ENCODE results near the gene PRR14L.
A peak's percentile ranks its signal among the peaks of the same experiment; 100 is the strongest.
"Not testable (repeated sequence)": the region's sequence is repeated elsewhere in the genome, so short reads cannot be mapped to it uniquely, and the experiment has no call there.

Gene PRR14L

DNA sequence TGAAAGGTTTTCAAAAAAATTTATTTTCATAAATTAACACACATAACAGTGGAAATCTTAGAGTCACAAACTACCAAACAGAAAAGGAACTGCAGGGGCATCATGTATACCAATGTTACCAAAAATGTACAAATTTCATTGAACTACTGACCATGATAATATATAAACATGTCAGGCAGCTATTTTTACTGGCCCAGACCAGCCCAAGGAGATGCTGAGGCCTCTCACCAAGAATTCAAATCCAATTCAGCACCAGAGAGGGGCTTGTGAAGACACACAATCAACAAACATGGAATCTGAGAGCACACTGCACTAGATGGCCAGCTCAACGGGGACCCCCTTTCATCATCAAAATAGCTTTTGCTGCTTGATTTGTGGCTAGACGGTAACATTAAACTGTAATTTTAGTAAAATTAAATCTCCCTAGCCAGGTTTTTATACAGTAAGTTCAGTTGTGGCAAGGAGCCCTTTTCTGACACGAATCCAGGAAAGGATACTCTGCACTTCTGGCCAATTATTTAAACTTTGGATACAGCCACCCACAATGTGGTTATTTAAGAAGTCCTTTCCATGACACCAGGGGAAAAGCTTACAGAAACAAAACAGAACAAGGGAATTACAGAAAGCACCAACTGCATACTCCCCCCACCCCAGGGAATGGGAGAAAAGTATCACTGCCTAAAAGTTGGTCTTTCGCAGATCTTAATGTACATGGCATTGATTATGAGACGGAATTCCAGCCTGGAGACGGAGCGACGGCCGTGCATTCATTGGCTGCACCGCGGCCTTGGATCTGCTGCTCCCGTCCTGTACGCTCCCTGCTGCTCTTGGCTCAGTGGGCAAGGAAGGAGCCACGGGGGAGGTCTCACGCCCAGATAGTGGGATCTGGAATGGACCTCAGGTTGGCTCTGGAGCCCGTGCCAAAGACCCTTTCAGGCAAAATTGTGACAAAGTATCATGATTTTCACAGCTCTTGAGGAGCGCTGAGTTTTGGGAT lies 68.3 kb downstream of the PRR14L start:
- no peak for DNase-seq

DNA sequence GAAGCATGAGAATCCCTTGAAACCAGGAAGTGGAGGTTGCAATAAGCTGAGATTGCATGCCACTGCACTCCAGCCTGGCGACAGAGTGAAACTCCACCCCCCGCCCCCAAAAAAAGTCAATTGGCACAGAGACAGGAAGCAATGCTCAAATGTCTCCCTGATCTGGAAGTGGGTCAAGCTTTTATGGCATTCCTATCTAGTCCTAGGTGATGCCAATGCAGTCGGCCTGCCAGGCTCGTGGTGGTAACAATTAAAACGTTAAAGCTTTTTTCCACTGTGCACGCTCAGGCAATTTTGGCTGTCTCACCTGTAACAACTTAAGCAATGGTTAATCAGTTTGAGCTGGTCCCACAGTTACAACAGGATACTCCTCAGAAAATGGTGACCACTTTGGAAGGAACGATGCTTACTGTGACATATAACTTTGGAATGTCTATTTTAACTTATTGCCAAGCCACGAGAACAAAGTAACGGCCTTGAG lies 69.0 kb downstream of the PRR14L start:
- DNase-seq: no peak

DNA sequence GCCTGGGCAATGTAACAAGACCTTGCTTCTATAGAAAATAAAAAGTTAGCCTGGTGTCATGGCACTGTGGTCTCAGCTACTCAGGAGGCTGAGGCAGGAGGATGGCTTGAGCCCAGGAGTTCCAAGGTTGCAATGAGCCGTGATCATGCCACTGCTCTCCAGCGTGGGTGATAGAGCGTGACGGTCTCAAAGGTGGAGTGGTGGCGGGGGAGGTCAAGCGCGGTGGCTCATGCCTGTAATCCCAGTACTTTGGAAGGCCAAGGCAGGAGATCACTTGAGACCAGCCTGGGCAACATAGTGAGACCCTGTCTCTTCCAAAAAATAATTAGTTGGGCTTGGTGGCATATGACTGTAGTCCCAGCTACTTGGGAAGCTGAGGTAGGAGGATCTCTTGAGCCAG lies 71.2 kb downstream of the PRR14L start:
- no peak for DNase-seq

DNA sequence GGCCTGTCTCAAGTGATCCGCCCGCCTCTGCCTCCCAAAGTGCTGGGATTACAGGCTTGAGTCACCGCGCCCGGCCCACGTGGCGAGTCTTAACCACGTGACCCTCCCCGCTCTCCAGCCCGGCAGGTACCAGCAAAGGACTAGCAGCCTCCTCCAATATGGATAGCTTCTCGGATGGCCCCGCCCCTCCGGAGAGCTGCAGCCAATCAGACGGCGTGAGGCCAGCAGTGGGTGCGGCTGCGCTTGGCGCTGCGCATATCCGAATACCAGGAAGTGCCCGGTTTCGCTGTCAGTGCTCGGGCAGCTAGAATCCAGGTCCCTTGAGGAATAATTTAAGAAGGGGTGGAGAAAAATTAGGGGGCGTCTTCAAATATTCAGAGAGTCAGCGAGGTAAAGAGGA lies 73.2 kb downstream of the PRR14L start:
- no peak for DNase-seq

DNA sequence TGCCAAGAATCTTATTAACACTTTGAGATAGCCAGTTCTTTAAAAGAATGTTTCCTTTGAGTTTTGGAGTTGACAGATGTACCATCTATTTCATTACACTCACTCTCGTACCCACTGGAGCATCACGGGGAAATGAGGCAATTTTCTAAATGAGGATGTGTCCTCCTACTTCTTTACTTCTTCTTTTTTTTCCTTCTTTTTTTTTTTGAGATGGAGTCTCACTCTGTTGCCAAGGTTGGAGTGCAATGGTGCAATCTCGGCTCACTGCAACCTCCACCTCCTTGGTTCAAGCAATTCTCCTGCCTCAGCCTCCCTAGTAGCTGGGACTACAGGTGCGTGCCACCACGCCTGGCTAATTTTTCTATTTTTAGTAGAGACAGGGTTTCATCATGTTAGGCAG lies 75.7 kb downstream of the PRR14L start:
- not testable (repeated sequence) for DNase-seq

DNA sequence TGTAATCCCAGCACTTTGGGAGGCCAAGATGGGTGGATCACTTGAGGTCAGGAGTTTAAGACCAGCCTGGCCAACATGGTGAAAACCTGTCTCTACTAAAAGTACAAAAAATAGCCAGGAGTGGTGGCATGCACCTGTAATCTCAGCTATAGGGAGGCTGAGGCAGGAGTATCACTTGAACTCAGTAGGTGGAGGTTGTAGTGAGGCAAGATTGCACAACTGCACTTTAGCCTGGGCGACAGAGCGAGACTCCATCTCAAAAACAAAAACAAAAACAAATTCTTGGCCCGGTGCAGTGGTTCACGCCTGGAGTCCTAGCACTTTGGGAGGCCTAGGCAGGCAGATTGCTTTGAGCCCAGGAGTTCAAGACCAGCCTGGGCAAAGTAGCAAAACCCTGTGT lies 81.1 kb downstream of the PRR14L start:
- not testable (repeated sequence) for DNase-seq

DNA sequence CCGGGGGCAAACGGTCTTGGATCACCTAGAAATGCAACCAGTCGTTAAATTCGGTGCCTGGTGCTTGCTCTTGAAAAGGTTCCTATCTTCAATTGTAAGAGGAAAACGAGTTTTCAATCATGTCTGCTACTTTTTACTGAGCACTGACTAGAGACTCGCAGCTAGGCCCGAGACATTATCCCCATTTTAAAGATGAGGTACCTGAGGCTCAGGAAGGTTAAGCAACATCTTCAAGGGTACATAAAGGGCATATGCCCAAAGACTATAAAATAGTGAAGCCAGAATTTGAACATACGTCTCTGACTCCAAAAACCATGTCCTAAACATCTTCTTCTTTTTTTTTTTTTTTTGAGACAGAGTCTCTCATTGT lies 87.3 kb downstream of the PRR14L start:
- DNase-seq: no peak

DNA sequence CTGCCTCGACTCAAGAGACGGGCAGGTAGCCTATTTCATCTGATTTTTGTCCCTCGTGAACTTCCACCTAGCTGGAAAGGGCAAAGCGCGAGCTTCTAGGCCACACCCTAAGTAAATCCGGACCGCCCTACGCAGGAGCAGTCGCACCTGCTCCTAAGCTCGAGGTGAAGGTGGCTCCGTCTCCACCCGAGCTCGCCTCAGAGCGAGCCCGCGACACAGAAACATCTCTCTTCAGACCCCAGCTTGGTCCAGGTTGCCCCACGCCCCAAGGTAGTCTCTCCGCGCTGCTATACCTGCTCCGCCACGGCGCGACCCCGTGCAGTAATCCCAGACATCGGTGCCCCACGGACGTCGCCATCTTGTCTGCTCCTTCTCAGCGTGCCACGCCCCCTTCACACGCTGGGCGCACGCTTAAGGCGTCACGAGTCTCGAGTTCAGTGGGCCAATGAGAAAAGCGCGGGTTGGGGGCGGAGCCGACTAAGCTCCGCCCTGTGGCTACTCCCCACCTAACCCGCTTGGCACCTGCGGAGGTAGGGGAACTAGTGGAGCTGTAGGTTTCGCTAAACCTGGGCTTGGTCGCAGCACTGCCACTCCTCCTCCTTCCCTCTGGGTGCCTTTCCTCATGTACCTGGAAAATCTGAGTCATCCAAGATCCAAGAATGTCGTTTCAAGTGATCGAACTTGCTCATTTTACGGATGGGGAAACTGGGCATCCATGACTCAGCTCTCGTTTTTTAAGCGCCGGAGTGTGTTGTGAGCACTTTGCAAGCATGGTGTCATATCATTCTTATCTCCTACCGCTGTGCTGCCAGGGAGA lies 87.9 kb downstream of the PRR14L start, which contains the start of gene PISD:
Gene PISD, minus strand, starts transcription at position 365 of the 817 bp plus-strand sequence. Its CDS starts 7 bp downstream, at position 358.
- DNase-seq: peak; percentile 49

DNA sequence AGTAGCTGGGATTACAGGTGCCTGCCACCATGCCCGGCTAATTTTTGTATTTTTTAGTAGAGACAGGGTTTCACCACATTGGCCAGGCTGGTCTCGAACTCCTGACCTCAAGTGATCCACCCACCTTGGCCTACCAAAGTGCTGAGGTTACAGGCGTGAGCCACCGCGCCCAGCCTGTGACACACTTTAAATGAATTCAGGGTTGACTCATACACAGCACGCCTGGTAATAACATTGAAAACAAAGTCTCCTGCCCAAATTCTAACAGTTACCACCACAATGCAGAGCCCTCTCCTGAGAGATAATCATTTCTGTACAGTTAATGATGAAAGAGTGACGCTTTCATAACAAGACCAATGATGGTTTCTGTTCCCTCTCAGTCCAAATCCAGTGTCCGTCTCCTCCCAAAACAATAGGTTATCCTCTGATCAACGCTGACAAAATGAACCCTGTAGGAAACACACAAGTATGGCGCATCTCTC lies 89.0 kb downstream of the PRR14L start:
- not testable (repeated sequence) for DNase-seq

DNA sequence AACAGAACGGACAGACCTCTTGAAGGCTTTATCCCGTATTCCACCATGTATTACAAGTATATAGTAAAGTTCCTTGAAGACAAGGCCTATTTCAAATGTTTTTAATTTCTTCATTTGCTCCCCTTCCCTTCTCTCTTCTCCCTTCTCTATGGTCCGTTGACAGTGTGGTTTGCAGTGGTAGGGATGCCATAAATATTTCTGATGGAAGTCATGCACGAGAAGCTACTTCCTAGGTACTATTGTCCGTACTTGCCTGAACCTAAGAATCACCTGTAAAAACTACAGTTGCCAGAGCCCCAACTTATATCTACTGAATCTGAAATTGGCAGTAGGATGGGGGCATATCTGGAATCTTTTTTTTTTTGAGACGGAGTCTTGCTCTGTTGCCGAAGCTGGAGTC lies 90.7 kb downstream of the PRR14L start:
- DNase-seq: no peak

DNA sequence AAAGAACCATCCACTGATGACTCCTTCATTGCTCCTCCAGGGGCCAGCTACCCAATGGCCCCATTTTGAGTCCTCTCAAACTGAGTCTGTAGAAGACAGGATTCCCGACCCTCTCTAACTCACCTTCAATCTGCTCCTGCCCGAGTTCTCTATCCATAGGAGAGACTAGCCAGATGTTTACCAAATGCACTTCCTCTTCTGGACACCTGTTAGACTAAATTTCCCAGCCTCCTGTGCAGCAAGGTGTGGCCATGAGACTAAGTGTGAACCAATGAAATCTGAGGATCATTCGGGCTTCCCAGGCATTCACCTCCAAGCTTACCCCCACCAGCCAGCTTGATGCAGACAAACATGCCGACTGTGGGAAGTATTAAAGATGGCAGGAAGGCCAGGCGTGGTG lies 95.5 kb downstream of the PRR14L start:
- no peak for DNase-seq

DNA sequence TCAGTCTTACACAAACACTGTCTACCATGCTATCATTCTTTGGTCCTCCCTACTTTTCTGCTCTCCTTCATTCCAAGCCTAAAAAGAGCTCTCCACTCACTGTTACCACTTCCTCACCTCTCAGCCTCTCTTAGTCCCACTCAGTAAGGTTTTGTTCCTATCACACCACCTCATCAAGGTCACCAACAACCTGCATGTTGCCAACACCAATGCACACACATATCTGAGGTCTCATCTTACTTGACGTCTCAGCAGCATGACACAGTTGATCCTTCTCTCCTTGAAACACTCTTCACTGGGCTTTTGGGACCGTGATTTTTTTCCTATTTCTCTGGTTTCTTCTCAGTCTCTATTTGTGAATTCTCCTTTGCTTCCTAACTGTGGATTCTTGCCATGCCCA lies 96.0 kb downstream of the PRR14L start:
- DNase-seq: no peak

DNA sequence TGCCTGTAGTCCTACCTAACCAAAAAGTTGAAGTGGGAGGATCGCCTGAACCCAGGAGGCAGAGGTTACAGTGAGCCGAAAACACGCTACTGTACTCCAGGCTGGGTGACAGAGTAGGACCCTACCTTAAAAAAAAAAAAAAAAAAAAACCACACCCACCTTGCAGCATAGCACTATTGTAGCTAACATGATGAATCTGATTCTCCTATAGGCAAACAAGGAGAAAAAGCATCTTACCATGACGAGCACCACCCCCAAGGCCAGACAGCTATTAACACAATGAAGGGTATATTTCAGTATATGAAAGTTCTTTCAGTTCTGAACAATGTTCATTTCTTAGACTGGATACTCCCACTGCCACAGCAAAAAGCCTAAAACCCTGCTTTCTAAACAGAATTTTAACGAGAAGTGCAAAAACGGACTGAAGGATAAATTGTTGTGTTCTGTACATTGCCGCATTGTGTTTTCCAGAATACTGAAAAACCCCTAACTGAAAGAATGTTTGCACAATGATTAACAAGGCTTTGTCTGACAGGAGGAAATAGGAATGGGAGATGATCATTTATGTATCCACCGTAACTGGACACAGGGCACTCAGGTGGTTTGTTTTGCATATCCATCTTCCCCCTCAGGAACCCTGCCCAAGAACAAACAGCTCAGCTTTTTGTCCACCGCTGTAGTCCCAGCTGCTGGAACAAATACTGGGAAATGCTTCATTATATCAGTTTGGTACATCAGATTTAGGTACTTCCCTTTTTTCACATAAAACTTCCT lies 96.8 kb downstream of the PRR14L start:
- DNase-seq: no peak

DNA sequence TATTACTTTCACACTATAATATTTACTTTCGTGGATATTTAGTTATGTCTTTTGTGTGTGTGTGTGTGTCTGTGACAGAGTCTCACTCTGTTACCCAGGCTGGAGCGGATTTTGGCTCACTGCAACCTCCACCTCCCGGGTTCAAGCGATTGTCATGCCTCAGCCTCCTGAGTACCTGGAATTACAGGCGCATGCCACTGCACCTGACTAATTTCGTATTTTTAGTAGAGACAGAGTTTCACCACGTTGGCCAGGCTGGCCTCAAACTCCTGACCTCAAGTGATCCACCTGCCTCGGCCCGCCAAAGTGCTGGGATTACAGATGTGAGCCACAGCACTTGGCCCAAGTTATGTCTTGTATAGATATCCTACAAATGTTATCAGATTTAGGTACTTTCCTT lies 97.8 kb downstream of the PRR14L start:
- DNase-seq: no peak

DNA sequence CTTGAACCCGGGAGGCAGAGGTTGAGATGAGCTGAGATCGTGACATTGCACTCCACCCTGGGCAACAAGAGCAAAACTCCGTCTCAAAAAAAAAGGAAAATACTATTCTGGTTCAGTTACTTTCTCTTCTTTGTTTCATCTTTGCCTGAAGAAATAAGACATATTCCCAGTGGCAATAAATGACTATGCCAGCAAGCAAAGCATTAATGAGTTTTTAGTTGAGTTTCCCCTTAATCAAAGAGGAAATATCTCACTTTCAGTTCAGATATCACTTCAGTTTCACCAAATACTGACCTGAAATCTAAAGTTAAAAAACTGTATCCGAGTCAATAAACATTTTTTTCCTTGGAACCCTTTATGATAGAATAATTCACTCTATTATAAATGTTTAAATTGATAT lies 98.3 kb downstream of the PRR14L start:
- DNase-seq: no peak

DNA sequence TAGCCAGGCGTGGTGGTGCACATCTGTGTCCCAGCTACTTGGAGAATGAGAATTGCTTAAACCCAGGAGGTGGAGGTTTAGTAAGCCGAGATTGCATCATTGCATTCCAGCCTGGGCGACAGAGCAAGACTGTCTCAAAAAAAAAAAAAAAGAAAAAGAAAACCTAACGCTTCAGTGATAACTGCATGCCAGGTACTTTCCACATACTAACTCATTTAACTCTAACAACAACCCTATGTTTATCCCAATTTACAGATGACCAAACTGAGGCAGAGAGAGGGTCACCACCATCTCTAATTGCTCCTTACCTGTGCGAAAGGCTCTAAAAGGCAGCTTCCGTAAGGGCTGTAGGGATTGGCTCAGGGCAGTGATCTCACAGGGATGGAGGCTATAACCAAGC lies 99.5 kb downstream of the PRR14L start:
- no peak for DNase-seq

DNA sequence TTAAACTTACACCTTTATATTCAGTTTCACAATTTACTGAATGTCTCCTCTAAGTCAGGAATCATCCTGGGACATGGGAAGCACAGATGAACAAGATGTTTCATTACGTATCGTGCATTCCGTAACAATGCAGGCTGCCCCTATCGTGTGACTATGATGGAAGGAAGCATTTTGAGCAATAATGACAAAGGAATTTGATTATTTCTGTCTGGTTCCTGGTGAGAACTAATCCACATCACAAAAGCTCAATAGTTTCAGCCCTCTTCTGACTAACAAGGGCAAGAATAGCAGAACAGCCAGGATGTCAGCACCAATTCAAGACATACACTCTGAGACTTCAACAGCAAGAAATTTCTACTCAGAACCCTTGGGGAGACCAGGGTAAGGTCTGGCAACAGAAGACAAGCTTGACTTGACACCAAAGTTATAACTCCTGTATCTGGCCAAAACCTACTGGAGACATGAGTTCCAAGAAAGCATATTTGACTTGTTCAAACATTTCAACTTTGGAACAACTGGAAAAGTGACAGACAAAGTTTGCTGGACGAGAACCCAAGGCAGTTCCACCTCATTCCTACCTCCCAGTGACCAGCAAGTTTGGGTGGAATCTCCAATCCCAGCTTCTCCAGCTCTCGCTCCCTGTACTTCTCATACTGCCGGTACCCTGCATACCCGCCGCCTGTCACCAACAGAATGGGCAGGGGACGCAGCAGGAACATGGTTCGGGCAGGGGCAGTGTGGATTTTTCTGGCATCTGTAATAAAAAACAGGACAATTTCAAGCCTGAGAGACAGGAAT lies 102.2 kb downstream of the PRR14L start:
- DNase-seq: no peak

DNA sequence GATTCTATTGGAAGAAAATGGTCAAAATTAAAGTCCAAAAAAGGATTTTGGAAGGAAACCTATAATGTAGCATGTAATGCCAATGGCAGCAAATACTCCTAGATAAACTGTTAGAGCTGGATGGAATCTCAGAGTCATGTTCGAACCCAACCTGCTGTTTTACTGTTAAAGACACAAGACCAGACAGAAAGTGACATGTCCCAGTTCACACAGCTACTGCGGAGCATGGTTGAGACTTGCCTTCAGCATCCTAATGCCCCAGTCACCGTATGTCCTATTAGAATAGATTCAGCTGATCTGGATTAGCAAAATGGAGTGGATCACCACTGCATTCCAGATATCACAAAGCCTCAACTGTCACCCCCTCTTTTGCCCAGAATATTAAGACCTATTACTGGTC lies 102.9 kb downstream of the PRR14L start:
- no peak for DNase-seq

DNA sequence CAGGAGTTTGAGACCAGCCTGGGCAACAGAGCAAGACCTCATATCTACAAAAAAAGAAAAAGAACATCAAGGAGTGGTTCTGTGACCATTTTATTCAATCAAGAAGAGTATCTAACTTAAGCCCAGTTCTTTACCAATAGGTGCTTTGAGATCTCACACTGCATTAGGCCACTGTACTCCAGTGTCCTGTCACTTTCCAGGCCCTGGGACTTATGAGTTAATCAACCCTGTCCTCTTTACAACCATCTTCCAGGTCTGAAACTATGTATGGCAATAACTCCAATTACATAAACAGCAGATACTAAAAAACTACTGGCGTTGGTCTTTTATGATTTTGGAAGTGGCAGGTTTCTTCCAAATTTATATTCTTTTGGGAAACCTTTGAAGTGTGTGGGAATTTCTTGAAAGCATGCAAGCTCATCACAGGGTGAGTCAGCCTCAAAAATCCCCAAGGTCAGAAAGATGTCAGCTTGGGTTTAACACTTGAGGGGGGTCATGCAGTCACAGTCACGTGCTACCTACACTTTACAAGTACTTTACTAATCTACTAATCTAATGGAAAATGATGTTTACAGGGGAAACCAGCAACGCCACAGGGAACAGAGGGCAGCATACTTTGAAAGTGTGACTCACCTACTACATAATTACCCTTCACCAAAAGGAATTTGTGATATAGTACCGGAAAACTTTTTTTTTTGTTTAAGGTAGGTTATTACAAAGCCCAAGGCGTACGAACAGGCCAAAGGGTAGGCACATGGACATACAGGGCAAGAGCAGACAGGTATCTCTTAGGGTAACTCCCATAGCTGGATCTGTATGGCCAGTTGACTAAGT lies 103.5 kb downstream of the PRR14L start:
- no peak for DNase-seq

DNA sequence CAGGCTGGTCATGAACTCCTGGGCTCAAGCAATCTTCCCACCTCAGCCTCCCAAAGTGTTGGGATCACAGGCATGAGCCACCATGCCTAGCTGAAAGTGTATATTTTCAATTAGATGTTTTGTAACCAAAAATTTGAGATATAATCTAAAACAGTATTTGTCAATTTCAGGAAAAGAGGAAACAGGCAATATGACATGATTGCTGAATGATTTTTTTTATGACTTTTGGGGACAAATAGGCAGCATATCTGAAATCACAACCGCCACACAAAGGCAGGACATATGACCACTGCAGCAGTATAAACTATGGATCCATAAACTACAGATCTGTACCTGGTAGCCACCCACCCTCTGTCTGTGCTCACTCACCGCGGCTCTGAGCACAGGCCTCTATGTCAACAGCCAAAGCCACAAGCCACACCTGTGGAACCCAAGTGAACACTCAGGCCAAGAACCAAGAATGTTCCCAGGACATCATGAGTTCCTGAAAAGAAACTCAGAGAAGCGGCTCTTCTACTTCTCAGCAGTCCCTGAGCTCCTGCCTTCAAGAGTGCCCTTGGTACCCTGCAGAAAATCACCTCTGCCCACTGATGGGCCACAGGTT lies 110.4 kb downstream of the PRR14L start:
- DNase-seq: no peak

All from cortex of kidney (tissue), 1 donor.